HepG2 (cell line): ENCODE measurements around the gene PEX14. TPM values are rescaled to one million over a fixed set of nuclear protein-coding genes. Genes with fewer than 3 reads are reported as not detected.

Experiments used
- ETV6 ChIP-seq: sonication (generic); formaldehyde crosslinking; conservative IDR thresholded peaks from 2 replicates; pipeline ENCODE4 v1.4.0; 2020; ENCODE audit warnings: missing genetic modification reagents
- HMGA1 ChIP-seq: sonication (generic); formaldehyde crosslinking; conservative IDR thresholded peaks from 2 replicates; pipeline ENCODE4 v1.4.0; 2020; ENCODE audit warnings: missing genetic modification reagents
- KDM2A ChIP-seq: sonication (generic); formaldehyde crosslinking; IDR thresholded peaks from 2 replicates; pipeline ENCODE4 v1.4.0; 2020; ENCODE audit warnings: low read depth, missing genetic modification reagents, borderline replicate concordance
- KLF6 ChIP-seq: IDR thresholded peaks from 2 replicates; pipeline ENCODE4 v1.8.0; 2016; ENCODE audit warnings: missing biosample characterization, missing genetic modification reagents
- MAFG ChIP-seq: sonication (generic); formaldehyde crosslinking; IDR thresholded peaks from 2 replicates; pipeline ENCODE4 v1.5.1; 2020; ENCODE audit warnings: mild to moderate bottlenecking, missing genetic modification reagents
- MED8 ChIP-seq: sonication (generic); formaldehyde crosslinking; IDR thresholded peaks from 2 replicates; pipeline ENCODE4 v1.8.1; 2023; ENCODE audit warnings: mild to moderate bottlenecking, missing genetic modification reagents; ENCODE audit not compliant: insufficient replicate concordance
- MLXIP ChIP-seq: sonication (generic); formaldehyde crosslinking; IDR thresholded peaks from 2 replicates; pipeline ENCODE4 v1.9.0; 2021; ENCODE audit warnings: missing genetic modification reagents, borderline replicate concordance
- POGZ ChIP-seq: sonication (generic); formaldehyde crosslinking; IDR thresholded peaks from 2 replicates; pipeline ENCODE4 v1.4.0; 2020; ENCODE audit warnings: mild to moderate bottlenecking, missing genetic modification reagents
- POLR2G ChIP-seq: fragments of 200-400 bp; formaldehyde crosslinking; IDR thresholded peaks from 2 replicates; pipeline ENCODE4 v1.6.1; 2018; ENCODE audit warnings: mild to moderate bottlenecking, low read depth, low read length, moderate library complexity
- PTBP1 ChIP-seq: fragments of 200-400 bp; formaldehyde crosslinking; IDR thresholded peaks from 2 replicates; pipeline ENCODE4 v1.6.1; 2018; ENCODE audit warnings: low read length, low read depth; ENCODE audit not compliant: poor library complexity, severe bottlenecking
- SMAD1 ChIP-seq: sonication (generic); formaldehyde crosslinking; IDR thresholded peaks from 2 replicates; pipeline ENCODE4 v1.4.0; 2020; ENCODE audit warnings: missing genetic modification reagents, low read depth, mild to moderate bottlenecking, borderline replicate concordance
- SRSF1 ChIP-seq: fragments of 200-400 bp; formaldehyde crosslinking; optimal IDR thresholded peaks from 2 replicates; pipeline ENCODE3; 2017; ENCODE audit warnings: mild to moderate bottlenecking, low read depth, low read length, moderate library complexity
- STAT5B ChIP-seq: sonication (generic); formaldehyde crosslinking; IDR thresholded peaks from 2 replicates; pipeline ENCODE4 v1.4.0; 2020; ENCODE audit warnings: missing genetic modification reagents
- TBX3 ChIP-seq: fragments of 450-650 bp; IDR thresholded peaks from 2 replicates; pipeline ENCODE4 v1.6.1; 2017; ENCODE audit warnings: antibody characterized with exemption, mild to moderate bottlenecking, inconsistent platforms, borderline replicate concordance
- TMF1 ChIP-seq: sonication (generic); formaldehyde crosslinking; IDR thresholded peaks from 2 replicates; pipeline ENCODE4 v1.8.1; 2022; ENCODE audit warnings: low read depth, missing genetic modification reagents
- ZBTB2 ChIP-seq: sonication (generic); formaldehyde crosslinking; IDR thresholded peaks from 2 replicates; pipeline ENCODE4 v1.8.0; 2022; ENCODE audit warnings: low read depth, missing genetic modification reagents
- ZNF225 ChIP-seq: sonication (generic); formaldehyde crosslinking; IDR thresholded peaks from 2 replicates; pipeline ENCODE4 v1.4.0; 2020; ENCODE audit warnings: mild to moderate bottlenecking, missing genetic modification reagents
- ZNF234 ChIP-seq: sonication (generic); formaldehyde crosslinking; conservative IDR thresholded peaks from 2 replicates; pipeline ENCODE4 v1.5.1; 2020; ENCODE audit warnings: mild to moderate bottlenecking, missing genetic modification reagents
- ZNF280B ChIP-seq: sonication (generic); formaldehyde crosslinking; IDR thresholded peaks from 2 replicates; pipeline ENCODE4 v1.5.0; 2020; ENCODE audit warnings: missing genetic modification reagents, mild to moderate bottlenecking, borderline replicate concordance
- ZNF362 ChIP-seq: sonication (generic); formaldehyde crosslinking; IDR thresholded peaks from 2 replicates; pipeline ENCODE4 v1.4.0; 2020; ENCODE audit warnings: missing genetic modification reagents, mild to moderate bottlenecking, borderline replicate concordance
- ZNF577 ChIP-seq: sonication (generic); formaldehyde crosslinking; IDR thresholded peaks from 2 replicates; pipeline ENCODE4 v1.4.0; 2020; ENCODE audit warnings: mild to moderate bottlenecking, low read depth, missing genetic modification reagents, borderline replicate concordance
- ZNF674 ChIP-seq: sonication (generic); formaldehyde crosslinking; IDR thresholded peaks from 2 replicates; pipeline ENCODE4 v1.5.0; 2020; ENCODE audit warnings: low read depth, mild to moderate bottlenecking, missing genetic modification reagents
- ZNF772 ChIP-seq: sonication (generic); formaldehyde crosslinking; IDR thresholded peaks from 2 replicates; pipeline ENCODE4 v1.5.0; 2020; ENCODE audit warnings: mild to moderate bottlenecking, missing genetic modification reagents
- polyA plus RNA-seq, 8 experiments: library from polyadenylated mRNA; depleted of rRNA in 3 of 8; stranded (reverse) in 7 of 8; unstranded in 1 of 8; fragments of >200 nt; fragmentation: Illumina TruSeq in 4 of 8; extraction: Trizol in 4 of 8; gene quantifications; 2 replicates each; pipeline versions ENCODE4 v1.2.1 to v1.2.3, GENCODE V29; 2011 to 2016; ENCODE audit warnings: low read depth in 4 of 8, missing spikeins in 1 of 8, mixed read lengths in 1 of 8; ENCODE audit not compliant: insufficient read depth in 1 of 8
- total RNA-seq, 5 experiments: library from RNA; depleted of rRNA; stranded (reverse); fragments of >200 nt; fragmentation: Illumina TruSeq; extraction: Trizol; gene quantifications; 2 replicates each; pipeline ENCODE4 v1.2.3, GENCODE V29; 2016; ENCODE audit warnings: low read depth in 1 of 5

Gene PEX14
- total and polyA plus RNA-seq, 2 of the 13 experiments (the other 11 are each of a cell fraction or from before 2014, with no cell fraction given), result 6.5 to 9.9 TPM

GRCh38 chr1:10599194-10599861 lies 124.6 kb downstream of the PEX14 start (continued):
- 0 out of 2 replicates have a peak, but pooled peaks have one; percentile 26 for TF ChIP-seq KDM2A (CRISPR knock-in tag)
- TF ChIP-seq ZNF674, result no peak
- peak; percentile 76 for TF ChIP-seq ZNF362 (CRISPR knock-in tag)
- no peak; the same call in 1 of the 2 replicates for TF ChIP-seq POGZ
- no peak for TF ChIP-seq STAT5B (CRISPR knock-in tag)
- TF ChIP-seq ZBTB2 (CRISPR knock-in tag), result no peak
- TF ChIP-seq PTBP1, result no peak
- TF ChIP-seq KLF6, result no peak
- no peak for TF ChIP-seq ETV6 (CRISPR knock-in tag)
- no peak for TF ChIP-seq ZNF225 (CRISPR knock-in tag)
- TF ChIP-seq HMGA1 (CRISPR knock-in tag), result no peak
- no peak for TF ChIP-seq POLR2G
- no peak for TF ChIP-seq TMF1 (CRISPR knock-in tag)
- TF ChIP-seq ZNF280B (CRISPR knock-in tag), result no peak
- 0 out of 2 replicates have a peak, but pooled peaks have one; percentile 49 for TF ChIP-seq ZNF772 (CRISPR knock-in tag)
- TF ChIP-seq SMAD1 (CRISPR knock-in tag), result no peak
- TF ChIP-seq SRSF1, result no peak
- no peak for TF ChIP-seq TBX3
- TF ChIP-seq ZNF577 (CRISPR knock-in tag), result no peak
- no peak for TF ChIP-seq MAFG (CRISPR knock-in tag)
- TF ChIP-seq MED8, result no peak
- TF ChIP-seq ZNF234 (CRISPR knock-in tag), result no peak
- 0 out of 2 replicates have a peak, but pooled peaks have one; percentile 10 for TF ChIP-seq MLXIP
